ENCODE measurements around the gene FTH1.
"Not testable (repeated sequence)": the region's sequence is repeated elsewhere in the genome, so short reads cannot be mapped to it uniquely, and the experiment has no call there.

Gene FTH1

DNA sequence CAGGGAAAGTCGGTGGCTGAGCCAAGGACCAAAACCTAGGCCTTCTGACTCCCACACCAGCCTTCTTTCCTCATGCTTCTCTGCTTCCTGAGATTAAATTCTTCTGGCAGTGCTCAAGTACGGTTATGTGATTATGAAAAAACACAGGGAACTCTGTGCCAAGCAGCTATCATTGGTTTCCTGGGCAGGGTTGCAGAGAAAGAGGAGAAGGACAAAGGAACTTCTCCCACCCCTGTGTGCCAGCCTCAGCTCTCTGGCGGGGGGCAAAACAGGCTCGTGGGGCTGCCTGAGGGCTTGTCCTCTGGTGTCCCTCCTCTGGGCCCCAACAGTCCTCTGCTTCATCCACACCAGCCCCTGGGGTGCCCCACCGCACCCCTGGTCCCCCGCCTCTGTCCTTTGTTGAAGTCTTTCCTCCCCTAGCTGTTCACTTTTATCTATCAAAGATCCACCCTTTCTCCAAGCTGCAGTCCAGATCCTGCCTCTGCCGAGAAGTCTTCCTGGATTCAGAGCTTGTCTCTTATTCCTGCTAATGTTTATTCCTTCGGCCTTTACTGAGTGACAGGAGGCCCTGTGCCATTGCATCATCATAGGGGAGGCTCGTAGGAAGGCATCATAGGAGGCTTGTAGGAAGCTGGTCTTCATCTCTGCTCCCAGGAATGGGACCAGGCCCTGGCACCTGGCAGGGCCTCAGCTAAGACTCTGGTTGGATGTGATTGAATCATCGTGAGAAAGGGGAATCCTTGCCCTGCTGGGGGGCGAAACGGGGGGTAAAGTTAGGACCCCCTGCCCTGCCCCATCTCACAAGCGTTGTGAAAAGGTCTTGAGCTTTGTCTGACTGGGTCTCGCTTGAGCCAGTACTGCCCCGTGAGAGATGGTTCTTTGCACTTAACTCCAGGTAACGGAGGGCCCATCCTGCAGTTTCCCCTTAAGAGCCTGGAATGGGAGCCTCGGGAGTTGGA, 11.5 kb upstream of the FTH1 start:
- DNase-seq (ENCODE audit: low read depth) = no peak

DNA sequence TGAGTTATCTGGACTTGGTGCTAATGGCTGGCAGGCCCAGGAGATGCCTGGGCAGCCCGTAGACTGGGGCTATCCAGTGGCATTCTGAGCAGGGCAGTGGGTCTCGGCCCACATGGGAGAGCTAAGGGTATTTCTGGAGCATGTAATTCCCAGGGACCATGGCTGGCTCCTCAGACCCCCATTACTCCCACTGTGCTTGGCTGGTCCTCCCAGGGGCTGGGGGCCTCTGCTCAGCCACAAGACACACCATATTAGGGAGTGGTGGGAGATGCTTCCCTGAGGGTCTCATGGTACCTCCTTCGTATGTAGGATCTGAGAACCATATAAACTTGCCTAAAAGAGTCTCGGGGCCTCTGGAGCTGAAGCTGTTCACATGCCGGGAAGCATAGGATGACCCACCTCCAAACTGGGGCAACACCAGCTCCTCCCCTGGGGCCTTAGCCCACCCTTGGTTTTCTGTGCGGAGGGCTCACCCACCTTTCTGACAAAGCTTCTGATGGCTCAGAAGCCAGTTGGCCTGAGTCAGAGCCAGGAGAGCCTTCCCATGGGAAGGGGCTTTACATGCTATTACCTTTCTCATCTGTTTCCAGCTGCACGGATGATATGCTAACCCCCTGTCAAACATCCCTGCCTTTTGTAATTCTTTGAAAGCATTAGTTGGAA, 9.5 kb upstream of the FTH1 start:
- DNase-seq (ENCODE audit: low read depth) = no peak

DNA sequence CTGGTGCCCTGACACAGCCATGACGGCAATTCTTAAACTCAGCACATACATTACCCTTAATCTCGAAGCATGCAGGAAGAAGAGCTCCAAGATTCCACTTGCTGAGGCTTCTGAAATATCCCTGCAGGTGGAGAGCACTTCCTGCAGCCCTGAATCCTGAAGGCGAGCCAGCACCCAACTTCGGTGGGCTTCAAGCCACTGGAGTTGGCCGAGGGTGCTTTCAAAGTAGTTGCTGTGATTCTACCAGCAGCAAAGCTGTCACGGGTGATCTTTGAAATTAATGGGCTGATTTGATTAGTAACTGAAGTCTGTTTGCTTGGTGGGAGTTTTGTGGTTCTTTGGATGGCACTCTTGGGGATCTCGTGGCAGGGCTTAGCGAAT, 9.0 kb upstream of the FTH1 start:
- DNase-seq (ENCODE audit: low read depth) = no peak

DNA sequence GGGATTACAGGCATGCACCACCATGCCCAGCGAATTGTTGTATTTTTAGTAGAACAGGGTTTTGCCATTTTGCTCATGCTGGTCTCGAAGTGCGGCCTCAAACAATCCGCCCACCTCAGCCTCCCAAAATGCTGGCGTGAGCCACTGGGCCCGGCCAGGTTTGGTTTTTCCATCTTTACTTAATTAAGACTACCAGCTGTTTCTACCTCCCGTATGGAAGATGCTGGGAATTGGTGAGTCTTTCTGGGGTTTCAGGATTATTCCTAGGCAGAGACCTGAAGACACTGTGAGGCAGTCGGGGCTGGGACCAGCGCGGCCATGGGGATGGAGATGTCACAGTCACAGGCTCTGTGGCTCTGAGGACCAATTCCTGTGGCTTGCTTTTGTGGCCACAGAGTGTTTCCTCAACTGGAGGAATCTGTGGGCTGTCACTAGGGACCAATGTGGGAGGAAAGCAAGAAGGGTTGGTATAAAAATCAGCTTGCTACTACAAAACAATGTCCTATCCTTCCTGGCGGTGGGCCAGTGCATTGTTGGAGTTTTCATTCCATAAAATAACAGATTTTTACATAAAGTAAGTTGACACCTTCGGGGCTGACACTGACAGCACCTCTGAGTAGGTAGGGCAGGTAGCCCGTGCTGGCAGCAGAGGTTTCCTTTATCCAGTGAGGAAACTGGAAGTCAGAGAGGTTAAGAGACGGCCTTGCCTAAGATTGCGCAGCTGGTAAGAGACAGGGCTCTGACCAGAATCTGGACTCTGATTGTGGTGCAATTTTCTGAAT, 8.4 kb upstream of the FTH1 start:
- no peak for DNase-seq (ENCODE audit: low read depth)

GRCh38 chr11:61974766-61975631, 7.6 kb upstream of the FTH1 start:
- no peak for DNase-seq (ENCODE audit: low read depth)

GRCh38 chr11:61973476-61974162, 6.2 kb upstream of the FTH1 start:
- DNase-seq (ENCODE audit: low read depth) = no peak

DNA sequence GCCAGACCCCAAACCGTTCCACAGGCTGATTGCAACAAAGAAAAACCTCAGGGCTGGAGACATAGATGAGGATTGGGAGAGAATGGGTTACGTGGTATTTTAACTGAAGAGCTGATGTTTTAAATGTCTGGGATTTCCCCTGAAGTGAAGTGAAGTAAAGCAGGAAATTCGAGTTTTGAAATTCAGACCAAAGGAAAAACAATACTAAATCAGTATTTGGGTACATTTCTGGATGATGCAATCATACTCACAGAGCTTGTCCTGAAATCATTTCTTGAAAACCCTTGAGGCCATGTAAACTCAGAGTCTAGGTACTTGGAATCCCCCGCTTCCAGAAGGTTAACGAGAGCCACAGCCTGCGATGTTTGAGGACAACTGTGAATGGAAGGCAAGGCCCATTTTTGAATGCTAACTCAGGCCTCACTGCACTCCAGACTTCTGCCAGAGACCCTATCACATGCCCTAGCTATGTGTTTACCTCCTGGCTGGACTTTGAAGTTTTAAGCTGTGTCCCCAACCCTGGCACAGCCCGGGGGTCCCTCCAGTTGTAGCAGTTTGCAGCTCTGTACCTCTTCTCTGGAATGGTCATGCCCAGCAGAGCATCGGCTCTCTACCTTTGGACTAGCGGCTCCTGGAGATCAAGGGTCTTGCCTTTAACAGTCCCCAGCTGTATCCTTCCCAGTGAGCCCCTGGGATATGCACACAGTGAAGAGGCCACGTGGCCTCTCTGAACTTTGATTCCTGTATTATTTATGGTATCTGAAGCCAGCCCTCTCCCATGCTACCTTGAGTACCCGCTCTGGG, 5.4 kb upstream of the FTH1 start:
- DNase-seq (ENCODE audit: low read depth) = no peak

DNA sequence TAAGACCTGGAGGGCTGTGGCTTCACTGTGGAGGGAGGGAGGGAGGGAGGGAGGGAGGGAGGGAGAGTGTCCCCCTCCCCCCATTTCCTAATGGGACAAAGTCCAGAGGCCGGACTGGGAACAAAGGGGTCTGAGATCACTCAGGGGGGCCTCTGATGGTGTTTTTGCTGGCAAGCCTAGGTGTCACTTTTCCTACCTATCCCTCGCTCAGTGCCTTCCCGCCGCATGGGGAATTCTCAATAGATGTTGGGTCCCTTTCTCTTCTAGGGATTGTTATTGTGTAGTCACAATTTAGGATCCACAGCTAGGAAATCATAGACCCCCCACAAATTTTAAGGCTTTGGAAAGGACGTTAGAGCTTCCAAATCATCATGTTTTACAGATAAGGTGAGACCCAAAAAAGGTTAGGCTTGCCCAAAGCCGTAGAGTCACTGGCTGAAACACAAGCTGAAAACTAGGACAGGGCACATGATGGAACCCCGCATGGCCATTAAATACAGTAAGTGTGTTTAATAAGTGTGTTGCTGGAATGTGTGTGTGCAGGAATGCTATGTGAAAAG, 4.8 kb upstream of the FTH1 start:
- no peak for DNase-seq (ENCODE audit: low read depth)

DNA sequence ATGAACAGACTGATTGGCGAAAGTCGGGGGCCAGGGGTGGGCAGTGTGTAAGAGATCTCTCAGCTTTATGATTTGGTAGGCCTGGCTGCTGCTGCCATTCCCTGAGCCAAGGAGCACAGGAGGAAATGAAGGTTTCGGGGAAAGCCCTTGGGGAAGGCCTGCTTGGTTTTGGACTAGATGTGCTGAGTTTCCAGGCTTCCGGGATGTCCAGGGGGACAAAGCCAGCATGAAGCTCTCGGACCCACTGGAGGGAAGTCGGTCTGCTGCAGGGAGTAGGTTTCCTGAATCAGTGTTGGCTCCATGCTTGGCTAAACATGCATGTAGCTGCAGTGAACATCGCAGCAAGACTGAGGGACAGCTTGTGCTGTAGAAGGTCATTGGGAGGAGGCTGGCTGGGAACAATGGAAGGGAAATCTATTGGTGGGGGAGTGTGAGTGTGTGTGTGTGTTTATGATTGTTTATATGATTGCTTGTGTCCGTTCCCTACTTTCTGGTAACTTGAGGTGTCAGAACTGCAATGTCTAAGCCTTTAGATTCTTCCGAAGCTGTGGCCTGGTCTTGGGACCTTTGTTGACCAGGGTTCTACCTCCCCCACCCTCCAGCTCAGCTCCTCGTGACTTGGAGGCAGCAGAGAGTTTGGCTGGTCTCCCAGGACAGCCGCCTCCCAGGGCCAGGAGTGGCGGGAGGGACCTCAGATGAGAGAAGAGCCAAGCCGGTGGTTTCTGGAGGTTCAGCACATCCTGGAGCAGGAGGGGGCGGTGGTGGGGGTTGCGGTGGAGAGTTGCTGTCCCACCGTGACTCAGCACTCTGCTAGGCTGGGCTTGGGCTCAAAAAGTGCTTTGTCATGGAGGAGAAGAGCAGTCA, 4.0 kb upstream of the FTH1 start:
- DNase-seq (ENCODE audit: low read depth) = no peak

DNA sequence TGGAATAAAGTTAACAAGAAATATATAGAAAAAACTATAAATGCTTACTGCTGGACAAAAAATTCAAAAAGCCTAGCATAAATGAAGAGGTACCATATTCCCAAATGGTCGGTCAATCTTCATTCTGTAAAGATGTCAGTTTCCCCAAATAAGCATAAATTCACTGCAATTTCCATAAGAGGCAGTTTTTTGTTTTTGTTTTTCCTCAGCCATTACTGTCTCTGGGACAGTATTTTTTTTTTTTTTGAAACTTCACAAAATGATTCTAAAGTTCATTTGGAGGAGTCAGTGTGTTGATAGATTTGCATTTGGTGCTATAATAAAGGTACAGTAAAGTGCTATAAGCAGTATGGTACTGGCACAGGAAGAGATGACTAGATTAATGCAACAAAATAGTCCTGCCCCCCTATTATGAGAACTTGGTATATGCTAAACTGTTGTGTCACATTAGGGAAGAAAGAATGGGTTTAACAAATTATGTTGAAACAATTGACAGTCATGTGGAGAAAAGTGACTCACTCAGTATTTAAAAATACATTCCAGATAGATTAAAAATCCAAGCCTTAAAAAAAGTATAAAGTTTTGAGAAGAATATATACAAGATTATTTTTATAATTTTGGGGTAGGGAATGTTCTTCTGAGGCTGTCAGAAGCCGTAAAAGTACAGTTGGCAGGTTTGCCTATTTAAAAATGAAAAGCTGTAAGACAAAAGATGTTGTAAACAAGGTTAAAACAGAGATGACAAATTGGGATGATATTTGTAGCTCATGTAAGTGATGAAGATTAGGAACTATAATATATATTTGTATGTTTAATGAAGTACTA, 2.6 kb upstream of the FTH1 start:
- DNase-seq (ENCODE audit: low read depth) = no peak

DNA sequence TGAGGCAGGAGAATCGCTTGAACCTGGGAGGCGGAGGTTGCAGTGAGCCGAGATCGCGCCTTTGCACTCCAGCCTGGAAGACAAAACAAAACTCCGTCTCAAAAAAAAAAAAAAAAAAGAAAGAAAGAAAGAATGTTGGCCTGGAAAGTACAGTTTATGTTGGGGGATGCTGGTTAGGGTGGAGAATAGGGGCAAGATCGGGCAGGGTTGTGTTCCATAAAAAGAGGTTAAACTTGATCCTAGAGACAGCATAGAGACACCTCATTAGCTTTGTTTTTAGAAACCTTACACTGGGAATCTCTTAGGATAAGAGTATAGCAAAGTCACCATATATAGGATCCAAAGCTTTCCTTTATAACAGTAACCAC, 1.9 kb upstream of the FTH1 start:
- no peak for DNase-seq (ENCODE audit: low read depth)

DNA sequence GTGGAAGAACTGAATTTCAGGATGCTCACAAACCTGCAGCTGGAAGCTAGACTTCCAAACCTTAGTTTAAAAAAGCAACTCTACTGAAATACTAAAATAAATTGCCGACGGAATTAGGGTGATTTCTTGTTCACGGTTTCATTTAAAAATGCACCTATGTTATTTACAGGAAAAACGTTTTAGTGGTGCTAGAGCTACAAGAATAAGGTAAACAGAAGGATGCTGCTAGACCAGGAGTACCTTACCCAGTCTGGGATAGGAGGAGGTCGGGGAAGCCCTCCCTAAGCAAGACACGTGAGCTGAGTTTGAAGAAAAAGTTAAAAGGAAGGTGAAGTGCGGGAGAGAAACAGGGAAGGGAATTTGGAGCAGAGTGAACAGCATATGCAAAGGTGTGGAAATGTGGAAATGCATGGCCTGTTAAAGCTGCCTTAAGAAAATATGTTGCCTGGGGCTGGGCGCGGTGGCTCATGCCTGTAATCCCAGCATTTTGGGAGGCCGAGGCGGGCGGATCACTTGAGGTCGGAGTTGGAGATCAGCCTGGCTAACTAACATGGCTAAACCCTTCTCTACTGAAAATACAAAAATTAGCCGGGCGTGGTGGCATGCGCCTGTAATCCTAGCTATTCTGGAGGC, 1.4 kb upstream of the FTH1 start:
- no peak for DNase-seq (ENCODE audit: low read depth)

- no peak for DNase-seq (ENCODE audit: low read depth)
Observed at GRCh38 chr11:61967924-61968757, 707 bp upstream of the FTH1 start.

DNA sequence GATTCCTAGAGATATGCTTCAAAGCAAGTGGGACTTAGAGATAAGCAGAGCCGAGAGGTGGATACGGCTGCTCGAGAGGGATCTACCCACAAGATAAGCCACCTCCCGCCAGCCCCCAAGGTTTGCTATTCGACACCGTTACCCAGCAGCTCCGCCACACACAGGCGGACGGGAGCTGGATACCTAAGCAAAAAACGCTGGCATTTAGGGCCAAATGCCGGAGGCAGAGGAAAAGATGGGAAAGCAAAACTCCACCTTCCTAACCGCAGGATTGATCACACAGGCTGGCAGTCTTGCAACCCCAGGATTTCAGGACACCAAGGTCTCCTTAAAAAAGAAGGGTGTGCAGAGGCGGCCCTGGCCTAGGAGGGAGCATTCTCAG, 709 bp downstream of the FTH1 start:
- DNase-seq (ENCODE audit: low read depth) = peak; percentile 14

DNA sequence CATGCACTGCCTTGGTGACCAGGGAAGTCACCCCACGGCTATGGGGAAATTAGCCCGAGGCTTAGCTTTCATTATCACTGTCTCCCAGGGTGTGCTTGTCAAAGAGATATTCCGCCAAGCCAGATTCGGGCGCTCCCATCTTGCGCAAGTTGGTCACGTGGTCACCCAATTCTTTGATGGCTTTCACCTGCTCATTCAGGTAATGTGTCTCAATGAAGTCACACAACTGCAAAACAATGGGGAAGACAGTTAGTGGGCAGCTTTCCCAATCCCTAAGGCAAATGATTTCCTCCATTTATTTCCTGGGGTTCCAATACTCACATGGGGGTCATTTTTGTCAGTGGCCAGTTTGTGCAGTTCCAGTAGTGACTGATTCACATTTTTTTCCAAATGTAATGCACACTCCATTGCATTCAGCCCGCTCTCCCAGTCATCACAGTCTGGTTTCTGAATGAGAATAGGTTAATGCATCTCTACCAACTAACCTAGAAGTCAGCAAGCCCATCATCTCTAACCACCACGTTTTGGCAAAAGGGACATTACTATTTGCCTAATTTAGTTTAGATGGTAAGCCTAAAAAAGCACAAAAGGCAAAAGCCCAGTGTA, 2.7 kb downstream of the FTH1 start:
- DNase-seq (ENCODE audit: low read depth) = not testable (repeated sequence)

DNA sequence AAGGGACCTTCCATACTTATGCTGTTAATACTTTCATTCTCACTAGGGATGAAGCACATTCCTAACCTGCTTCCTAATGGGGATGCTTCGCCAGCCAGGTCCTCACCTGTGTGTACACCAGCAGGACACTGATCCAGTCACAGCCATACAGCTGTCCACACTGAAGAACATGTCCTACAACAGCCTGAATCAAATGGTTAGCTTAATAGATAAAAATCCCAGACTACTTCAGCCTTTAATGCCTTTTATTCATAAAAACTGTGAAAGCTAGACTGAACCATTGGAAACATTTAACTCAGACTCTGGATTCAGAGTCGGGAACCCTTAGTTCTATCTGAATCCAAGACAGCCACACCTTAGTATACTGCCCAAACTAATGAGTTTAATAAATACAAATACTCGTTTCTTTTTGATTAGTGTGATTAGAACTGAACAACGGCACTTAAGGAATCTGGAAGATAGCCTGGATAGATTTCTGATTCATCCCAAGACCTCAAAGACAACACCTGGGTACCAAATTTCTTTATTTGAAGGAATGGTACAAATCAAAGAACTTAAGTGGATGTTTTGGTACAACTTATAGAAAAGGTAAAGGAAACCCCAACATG, 3.3 kb downstream of the FTH1 start:
- DNase-seq (ENCODE audit: low read depth) = no peak

Data from stimulated activated CD8-positive, alpha-beta memory T cell treated with anti-CD3 and anti-CD28 coated beads, Interleukin-15, amount 100 ng/mL, for 1 hour (primary cell).